Activated naive CD8-positive, alpha-beta T cell treated with anti-CD3 and anti-CD28 coated beads for 36 hours (primary cell): ENCODE measurements around the gene CCDC187. TPM values are rescaled to one million over a fixed set of nuclear protein-coding genes. Genes with fewer than 3 reads are reported as not detected.

Source experiments
- DNase-seq: peaks from one replicate; pipeline ENCODE4 v3.0.0; 2021
- H3K27ac Mint-ChIP-seq: one replicate; pipeline ENCODE4 v1.8.0; 2022; ENCODE audit warnings: mild to moderate bottlenecking, moderate library complexity, mixed read lengths
- H3K27me3 Mint-ChIP-seq: one replicate; pipeline ENCODE4 v1.8.0; 2022; ENCODE audit warnings: mild to moderate bottlenecking, mixed read lengths
- H3K36me3 Mint-ChIP-seq: one replicate; pipeline ENCODE4 v1.8.0; 2021; ENCODE audit warnings: mild to moderate bottlenecking, mixed read lengths
- H3K4me1 Mint-ChIP-seq: one replicate; pipeline ENCODE4 v1.8.0; 2021; ENCODE audit warnings: mixed read lengths
- H3K4me3 Mint-ChIP-seq: one replicate; pipeline ENCODE4 v1.8.0; 2022; ENCODE audit warnings: mild to moderate bottlenecking, moderate library complexity, mixed read lengths
- H3K9me3 Mint-ChIP-seq: one replicate; pipeline ENCODE4 v1.8.0; 2022; ENCODE audit warnings: mixed read lengths
- total RNA-seq, 2 experiments: library from RNA; stranded (reverse); gene quantifications; one replicate each; pipeline ENCODE4 v1.2.3, GENCODE V29; 2021

The CCDC187 gene
- total RNA-seq, 2 experiments from 2014 or later = not detected

- no peak overlapping the region for H3K27ac Mint-ChIP-seq
Observed at GRCh38 chr9:136259836-136260235, 44.1 kb downstream of the CCDC187 start.

GRCh38 chr9:136259517-136259813, 44.4 kb downstream of the CCDC187 start:
- Mint-ChIP-seq H3K27ac (no peak overlapping the region), H3K9me3 (no peaks in the 10 kb centered on the region), H3K4me3 (no peak overlapping the region), H3K36me3 (no peaks in the 10 kb centered on the region), H3K27me3 (no peaks in the 10 kb centered on the region), H3K4me1 (no peaks in the 10 kb centered on the region)
- no peak for DNase-seq

More at GRCh38 chr9:136259836-136260235, 44.1 kb downstream of the CCDC187 start:
- Mint-ChIP-seq H3K4me3 (no peak overlapping the region), H3K4me1 (no peaks in the 10 kb centered on the region), H3K36me3 (no peaks in the 10 kb centered on the region), H3K27me3 (no peaks in the 10 kb centered on the region), H3K9me3 (no peaks in the 10 kb centered on the region)
- DNase-seq = no peak

- no peaks in the 10 kb centered on the region for H3K27me3 Mint-ChIP-seq
- H3K36me3 Mint-ChIP-seq = no peaks in the 10 kb centered on the region
- no peaks in the 10 kb centered on the region for H3K4me1 Mint-ChIP-seq
- no peak for DNase-seq
- no peak overlapping the region for H3K4me3 Mint-ChIP-seq
- no peak overlapping the region for H3K27ac Mint-ChIP-seq
- H3K9me3 Mint-ChIP-seq = no peaks in the 10 kb centered on the region
Observed at GRCh38 chr9:136258786-136259516, 44.9 kb downstream of the CCDC187 start.

DNA sequence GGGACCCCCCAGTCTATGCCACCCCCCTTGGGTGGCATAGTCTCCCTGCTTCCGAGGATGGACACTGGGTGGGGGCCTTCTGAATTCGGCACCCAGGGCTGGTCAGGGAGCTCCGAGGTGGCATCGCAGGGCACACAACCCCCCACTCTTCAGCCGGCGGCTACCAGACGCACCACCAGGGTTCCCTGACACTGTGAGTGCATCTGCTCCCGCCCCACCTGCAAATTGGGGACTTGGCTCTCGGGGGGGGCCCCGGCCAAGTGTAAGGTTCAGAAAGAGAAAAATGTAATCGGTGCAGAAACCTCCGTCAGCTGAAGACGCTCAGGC, 45.6 kb downstream of the CCDC187 start:
- no peak for DNase-seq
- Mint-ChIP-seq H3K4me3 (no peak overlapping the region), H3K4me1 (no peaks in the 10 kb centered on the region), H3K27me3 (no peaks in the 10 kb centered on the region), H3K27ac (no peak overlapping the region), H3K9me3 (no peaks in the 10 kb centered on the region), H3K36me3 (no peaks in the 10 kb centered on the region)

GRCh38 chr9:136257381-136258298, 46.3 kb downstream of the CCDC187 start:
- no peak for DNase-seq
- Mint-ChIP-seq H3K36me3 (no peaks in the 10 kb centered on the region), H3K27me3 (no peaks in the 10 kb centered on the region), H3K4me3 (no peak overlapping the region), H3K9me3 (no peaks in the 10 kb centered on the region), H3K4me1 (no peaks in the 10 kb centered on the region), H3K27ac (no peak overlapping the region)

GRCh38 chr9:136255896-136256890, 47.7 kb downstream of the CCDC187 start:
- Mint-ChIP-seq H3K27ac (no peak overlapping the region), H3K4me3 (no peak overlapping the region)

DNA sequence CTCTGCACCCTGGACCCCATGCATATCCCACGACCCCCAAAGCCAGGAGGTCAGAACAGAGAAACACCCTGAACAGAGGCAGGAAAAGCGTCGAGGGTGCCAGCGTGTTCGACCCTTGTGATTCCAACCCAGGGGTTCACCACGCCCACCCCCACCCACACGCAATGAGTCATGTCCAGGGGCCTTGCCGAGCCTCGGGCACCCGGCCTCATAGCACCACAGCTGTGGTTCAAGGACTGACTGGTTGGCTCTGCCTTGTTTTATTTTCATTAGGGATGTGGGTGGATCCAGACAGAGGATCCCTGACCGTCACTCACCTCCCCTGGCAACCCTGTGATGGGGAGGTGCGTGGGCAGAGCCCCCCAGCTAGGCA, 48.7 kb downstream of the CCDC187 start:
- no peak for DNase-seq
- Mint-ChIP-seq H3K27ac (no peak overlapping the region), H3K9me3 (no peaks in the 10 kb centered on the region), H3K36me3 (no peaks in the 10 kb centered on the region), H3K4me1 (no peaks in the 10 kb centered on the region), H3K27me3 (no peaks in the 10 kb centered on the region), H3K4me3 (no peak overlapping the region)

More at GRCh38 chr9:136255896-136256890, 47.7 kb downstream of the CCDC187 start:
- DNase-seq = no peak
- H3K36me3 Mint-ChIP-seq = no peaks in the 10 kb centered on the region
- H3K4me1 Mint-ChIP-seq = no peaks in the 10 kb centered on the region
- no peaks in the 10 kb centered on the region for H3K9me3 Mint-ChIP-seq
- no peaks in the 10 kb centered on the region for H3K27me3 Mint-ChIP-seq

DNA sequence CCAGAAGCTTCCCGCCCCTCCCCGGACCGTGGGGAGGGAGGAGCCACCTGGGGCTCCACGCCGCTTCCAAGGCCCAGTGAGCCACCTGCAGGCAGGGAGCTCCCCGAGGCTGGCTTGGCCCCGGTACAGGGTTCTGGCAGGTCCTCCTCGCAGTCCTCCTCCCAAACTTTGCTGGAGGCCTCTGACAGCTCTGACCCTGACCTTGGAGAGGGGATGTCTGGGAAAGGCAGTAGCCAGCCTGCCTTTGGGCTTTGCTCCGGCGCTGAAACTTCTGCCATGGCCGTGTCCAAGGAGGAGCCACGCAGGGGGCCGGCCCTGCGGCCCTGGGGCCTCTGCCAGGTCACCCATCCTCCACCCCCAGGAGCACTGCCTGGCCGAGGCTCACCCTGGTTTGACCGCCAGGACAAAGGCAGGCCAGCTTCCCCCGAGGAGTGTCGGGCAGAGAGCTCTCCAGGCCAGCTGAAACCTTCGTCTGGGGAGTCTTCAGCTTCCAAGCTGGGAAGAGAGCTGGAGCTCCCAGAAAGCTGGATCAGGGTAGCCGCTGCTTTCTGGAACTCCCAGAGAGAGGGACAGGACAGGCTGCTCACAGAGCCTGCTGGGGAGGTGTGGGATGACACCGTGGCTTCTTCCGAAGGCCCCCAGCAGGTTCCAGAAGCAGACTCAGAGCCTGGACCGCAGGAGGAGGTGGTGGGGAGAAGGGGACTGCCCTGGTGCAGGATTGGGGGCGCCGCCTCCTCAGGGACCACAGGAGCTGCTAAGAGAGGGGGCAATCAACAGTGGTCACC, 49.3 kb downstream of the CCDC187 start:
- no peaks in the 10 kb centered on the region for H3K9me3 Mint-ChIP-seq
- H3K4me1 Mint-ChIP-seq = no peaks in the 10 kb centered on the region
- no peak overlapping the region for H3K27ac Mint-ChIP-seq
- no peak overlapping the region for H3K4me3 Mint-ChIP-seq
- H3K27me3 Mint-ChIP-seq = no peaks in the 10 kb centered on the region
- no peak for DNase-seq
- H3K36me3 Mint-ChIP-seq = no peaks in the 10 kb centered on the region

DNA sequence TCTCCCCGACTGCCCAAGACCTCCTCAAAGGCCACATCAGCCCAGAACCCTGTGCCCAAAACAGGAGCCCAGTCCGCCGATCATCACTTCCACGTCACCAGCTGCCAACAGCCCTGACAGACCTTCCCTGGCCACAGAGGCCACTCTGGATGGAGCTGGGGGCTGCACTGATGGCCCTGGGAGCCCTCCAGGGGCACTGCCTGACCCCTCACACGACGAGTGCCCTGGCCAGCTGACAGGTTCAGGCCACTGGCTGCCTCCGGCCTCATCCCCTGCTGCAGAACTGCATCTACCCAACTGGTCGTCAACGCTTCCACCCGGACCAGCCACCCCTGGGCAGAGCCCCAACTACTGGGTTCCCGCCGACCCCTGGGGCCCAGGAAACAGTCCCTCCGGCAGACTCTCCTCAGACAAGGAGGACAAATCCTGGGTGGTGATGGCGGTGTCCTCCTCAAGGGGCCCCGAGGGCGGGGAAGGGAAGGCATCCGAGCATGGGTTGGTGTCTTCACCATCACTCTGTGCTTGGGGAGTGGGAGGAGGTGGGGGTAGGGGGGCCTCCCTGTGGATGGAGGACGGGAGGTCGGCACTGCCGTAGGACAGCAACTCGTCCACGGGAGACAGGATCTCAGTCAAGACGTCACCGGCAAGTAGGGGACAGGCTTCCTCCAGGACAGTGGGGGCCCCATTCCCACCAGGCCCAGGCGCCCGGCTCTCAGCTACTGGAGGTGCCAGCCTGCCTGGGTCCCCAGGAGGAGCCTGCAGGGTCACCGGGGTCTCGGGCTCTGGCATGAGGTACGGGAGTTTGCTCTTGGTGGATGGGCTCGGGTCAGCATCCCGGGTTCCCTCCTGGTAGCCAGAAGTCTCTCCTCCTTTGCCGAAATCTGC, 50.4 kb downstream of the CCDC187 start:
- Mint-ChIP-seq H3K27ac (no peak overlapping the region), H3K27me3 (no peaks in the 10 kb centered on the region), H3K9me3 (no peaks in the 10 kb centered on the region), H3K36me3 (no peaks in the 10 kb centered on the region), H3K4me1 (no peaks in the 10 kb centered on the region), H3K4me3 (no peak overlapping the region)
- DNase-seq = no peak

- no peaks in the 10 kb centered on the region for H3K27me3 Mint-ChIP-seq
- H3K4me1 Mint-ChIP-seq = no peaks in the 10 kb centered on the region
- H3K36me3 Mint-ChIP-seq = no peaks in the 10 kb centered on the region
- DNase-seq = no peak
- no peaks in the 10 kb centered on the region for H3K9me3 Mint-ChIP-seq
- H3K4me3 Mint-ChIP-seq = no peak overlapping the region
- no peak overlapping the region for H3K27ac Mint-ChIP-seq
Observed at GRCh38 chr9:136252846-136253245, 51.0 kb downstream of the CCDC187 start.

DNA sequence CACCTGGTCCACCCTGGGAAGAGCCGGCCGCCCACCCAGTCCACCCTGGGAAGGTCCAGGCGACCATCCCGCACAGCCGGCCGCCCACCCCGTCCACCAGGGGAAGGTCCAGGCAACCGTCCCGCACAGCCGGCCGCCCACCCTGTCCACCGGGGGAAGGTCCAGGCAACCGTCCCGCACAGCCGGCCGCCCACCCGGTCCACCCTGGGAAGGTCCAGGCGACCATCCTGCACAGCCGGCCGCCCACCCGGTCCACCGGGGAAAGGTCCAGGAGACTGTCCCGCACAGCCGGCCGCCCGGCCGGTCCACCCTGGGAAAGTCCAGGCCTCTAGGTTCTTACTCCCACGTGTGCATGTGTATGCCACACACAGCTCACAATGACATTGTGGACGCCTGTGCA, 51.6 kb downstream of the CCDC187 start:
- no peak for DNase-seq
- H3K4me3 Mint-ChIP-seq = no peak overlapping the region
- no peaks in the 10 kb centered on the region for H3K27me3 Mint-ChIP-seq
- H3K9me3 Mint-ChIP-seq = no peaks in the 10 kb centered on the region
- H3K4me1 Mint-ChIP-seq = no peaks in the 10 kb centered on the region
- no peak overlapping the region for H3K27ac Mint-ChIP-seq
- no peaks in the 10 kb centered on the region for H3K36me3 Mint-ChIP-seq

DNA sequence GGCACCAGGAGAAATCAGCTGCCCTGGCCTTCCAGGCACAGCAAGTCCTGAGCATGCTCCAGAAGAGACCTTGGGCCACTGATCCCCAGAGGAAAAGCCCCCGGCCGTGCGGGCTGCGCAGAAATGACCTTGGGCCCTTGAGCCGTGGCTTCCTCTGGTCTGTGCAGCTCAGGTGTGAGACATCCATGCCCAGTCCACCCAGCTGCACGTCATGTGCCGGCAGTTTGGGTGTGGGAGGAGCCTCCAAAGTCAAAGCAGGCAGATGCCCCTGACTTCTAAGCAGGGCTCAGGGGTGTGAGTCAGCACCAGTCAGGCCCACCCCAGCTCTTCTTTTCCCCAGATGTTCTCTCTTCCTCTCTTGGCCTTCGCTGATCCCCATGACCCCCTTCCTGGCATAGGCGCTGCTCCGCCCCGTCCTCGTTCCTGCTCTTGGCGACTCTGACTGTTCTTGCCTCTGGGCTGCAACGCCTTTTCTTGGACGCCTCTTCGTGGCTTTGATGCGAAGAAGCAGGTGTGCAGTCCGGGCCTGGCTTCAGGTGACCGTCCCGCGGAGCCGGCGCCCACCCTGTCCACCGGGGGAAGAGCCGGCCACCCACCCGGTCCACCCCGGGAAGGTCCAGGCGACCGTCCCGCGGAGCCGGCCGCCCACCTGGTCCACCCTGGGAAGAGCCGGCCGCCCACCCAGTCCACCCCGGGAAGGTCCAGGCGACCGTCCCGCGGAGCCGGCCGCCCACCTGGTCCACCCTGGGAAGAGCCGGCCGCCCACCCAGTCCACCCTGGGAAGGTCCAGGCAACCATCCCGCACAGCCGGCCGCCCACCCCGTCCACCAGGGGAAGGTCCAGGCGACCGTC, 52.4 kb downstream of the CCDC187 start:
- no peaks in the 10 kb centered on the region for H3K36me3 Mint-ChIP-seq
- DNase-seq = no peak
- no peak overlapping the region for H3K27ac Mint-ChIP-seq
- no peak overlapping the region for H3K4me3 Mint-ChIP-seq
- no peaks in the 10 kb centered on the region for H3K4me1 Mint-ChIP-seq
- no peaks in the 10 kb centered on the region for H3K27me3 Mint-ChIP-seq
- H3K9me3 Mint-ChIP-seq = no peaks in the 10 kb centered on the region

DNA sequence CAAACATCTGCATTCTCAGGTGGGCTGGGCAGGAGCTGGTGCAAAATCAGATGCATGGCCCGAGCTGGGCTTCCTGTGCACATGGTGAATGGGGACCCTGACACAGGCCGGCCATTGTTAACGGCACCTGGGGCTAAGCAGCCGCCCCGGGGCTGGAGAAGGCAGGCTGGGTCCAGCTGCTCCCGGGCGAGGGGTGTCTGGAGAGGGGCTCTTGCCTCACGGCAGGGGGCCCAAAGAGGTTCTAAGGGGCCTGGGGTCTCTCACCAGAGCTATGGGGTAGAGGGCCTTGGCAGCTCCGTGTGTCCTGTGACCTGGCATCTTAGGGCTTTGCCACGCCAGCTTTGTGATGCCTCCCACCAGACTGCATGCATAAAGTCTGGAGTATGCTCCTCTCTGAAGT, 53.2 kb downstream of the CCDC187 start:
- no peaks in the 10 kb centered on the region for H3K9me3 Mint-ChIP-seq
- no peak overlapping the region for H3K4me3 Mint-ChIP-seq
- no peaks in the 10 kb centered on the region for H3K27me3 Mint-ChIP-seq
- no peak overlapping the region for H3K27ac Mint-ChIP-seq
- H3K4me1 Mint-ChIP-seq = peaks cover 4% of the 10 kb centered on the region
- no peak for DNase-seq
- H3K36me3 Mint-ChIP-seq = no peaks in the 10 kb centered on the region
